Measurements from ENCODE around the gene KRT72.

KRT72 gene

GRCh38 chr12:52579468-52580465, 21.5 kb downstream of the KRT72 start:
- H2AFZ ChIP-seq (ENCODE audit: low read length) = no peak overlapping the region

GRCh38 chr12:52578469-52578868, 22.8 kb downstream of the KRT72 start:
- no peaks in the 10 kb centered on the region for H3K36me3 ChIP-seq (ENCODE audit: insufficient read depth, low read length)
- H3K79me2 ChIP-seq (ENCODE audit: insufficient read depth, low read length) = no peaks in the 10 kb centered on the region
- no peaks in the 10 kb centered on the region for H3K9me2 ChIP-seq (replicated peaks; ENCODE audit: low read depth, low read length)
- H3K9me3 ChIP-seq (ENCODE audit: insufficient read depth, low read depth, low read length) = no peaks in the 10 kb centered on the region
- H2AFZ ChIP-seq (ENCODE audit: low read length) = no peak overlapping the region
- H3K27me3 ChIP-seq (ENCODE audit: insufficient read depth, low read length, poor library complexity, severe bottlenecking) = no peaks in the 10 kb centered on the region
- no peak overlapping the region for H3K4me3 ChIP-seq (ENCODE audit: low read length, poor library complexity, severe bottlenecking)
- no peak overlapping the region for H3K9ac ChIP-seq (ENCODE audit: low read depth, low read length, poor library complexity, severe bottlenecking)
- no peak overlapping the region for H3K4me2 ChIP-seq (ENCODE audit: low read depth, low read length, poor library complexity, severe bottlenecking)
- H4K20me1 ChIP-seq (ENCODE audit: insufficient read depth, low read length, poor library complexity, severe bottlenecking) = no peaks in the 10 kb centered on the region
- H3F3A ChIP-seq (ENCODE audit: low read depth) = no peaks in the 10 kb centered on the region
- H3K4me1 ChIP-seq (ENCODE audit: insufficient read depth, low read length, poor library complexity, severe bottlenecking) = peaks cover 19% of the 10 kb centered on the region
- TF ChIP-seq CTCF (conservative IDR thresholded peaks at IDR 0.05; ENCODE audit: low read length) (no peak), EZH2phosphoT487 (IDR thresholded peaks at IDR 0.05; ENCODE audit: borderline replicate concordance) (no peak)

More at GRCh38 chr12:52579468-52580465, 21.5 kb downstream of the KRT72 start:
- H3K4me3 ChIP-seq (ENCODE audit: low read length, poor library complexity, severe bottlenecking) = no peak overlapping the region
- no peaks in the 10 kb centered on the region for H3K9me3 ChIP-seq (ENCODE audit: insufficient read depth, low read depth, low read length)
- peak overlapping the region; percentile 20 for H3K9ac ChIP-seq (ENCODE audit: low read depth, low read length, poor library complexity, severe bottlenecking)
- H3K4me1 ChIP-seq (ENCODE audit: insufficient read depth, low read length, poor library complexity, severe bottlenecking) = peaks cover 15% of the 10 kb centered on the region
- no peaks in the 10 kb centered on the region for H3K36me3 ChIP-seq (ENCODE audit: insufficient read depth, low read length)
- no peaks in the 10 kb centered on the region for H3F3A ChIP-seq (ENCODE audit: low read depth)
- TF ChIP-seq EZH2phosphoT487 (IDR thresholded peaks at IDR 0.05; ENCODE audit: borderline replicate concordance) (no peak), CTCF (conservative IDR thresholded peaks at IDR 0.05; ENCODE audit: low read length) (no peak)
- no peaks in the 10 kb centered on the region for H3K79me2 ChIP-seq (ENCODE audit: insufficient read depth, low read length)
- H3K9me2 ChIP-seq (replicated peaks; ENCODE audit: low read depth, low read length) = no peaks in the 10 kb centered on the region
- no peaks in the 10 kb centered on the region for H4K20me1 ChIP-seq (ENCODE audit: insufficient read depth, low read length, poor library complexity, severe bottlenecking)
- no peaks in the 10 kb centered on the region for H3K27me3 ChIP-seq (ENCODE audit: insufficient read depth, low read length, poor library complexity, severe bottlenecking)
- H3K4me2 ChIP-seq (ENCODE audit: low read depth, low read length, poor library complexity, severe bottlenecking) = peak overlapping the region; percentile 13

GRCh38 chr12:52577316-52577715, 23.9 kb downstream of the KRT72 start:
- TF ChIP-seq CTCF (conservative IDR thresholded peaks at IDR 0.05; ENCODE audit: low read length) = no peak
- no peak for TF ChIP-seq EZH2phosphoT487 (IDR thresholded peaks at IDR 0.05; ENCODE audit: borderline replicate concordance)
- H3F3A ChIP-seq (ENCODE audit: low read depth) = no peaks in the 10 kb centered on the region
- H3K9me3 ChIP-seq (ENCODE audit: insufficient read depth, low read depth, low read length) = no peaks in the 10 kb centered on the region
- H3K27me3 ChIP-seq (ENCODE audit: insufficient read depth, low read length, poor library complexity, severe bottlenecking) = no peaks in the 10 kb centered on the region
- no peaks in the 10 kb centered on the region for H3K9me2 ChIP-seq (replicated peaks; ENCODE audit: low read depth, low read length)
- H3K36me3 ChIP-seq (ENCODE audit: insufficient read depth, low read length) = no peaks in the 10 kb centered on the region
- H3K4me3 ChIP-seq (ENCODE audit: low read length, poor library complexity, severe bottlenecking) = no peak overlapping the region
- H4K20me1 ChIP-seq (ENCODE audit: insufficient read depth, low read length, poor library complexity, severe bottlenecking) = no peaks in the 10 kb centered on the region
- peaks cover 19% of the 10 kb centered on the region for H3K4me1 ChIP-seq (ENCODE audit: insufficient read depth, low read length, poor library complexity, severe bottlenecking)
- H3K9ac ChIP-seq (ENCODE audit: low read depth, low read length, poor library complexity, severe bottlenecking) = no peak overlapping the region
- H3K4me2 ChIP-seq (ENCODE audit: low read depth, low read length, poor library complexity, severe bottlenecking) = no peak overlapping the region
- H3K79me2 ChIP-seq (ENCODE audit: insufficient read depth, low read length) = no peaks in the 10 kb centered on the region
- no peak overlapping the region for H2AFZ ChIP-seq (ENCODE audit: low read length)

Measured in Loucy (cell line).